K562 (cell line): ENCODE results near the gene GNAQ. TPM values are rescaled to one million over a fixed set of nuclear protein-coding genes. Genes with fewer than 3 reads are reported as not detected.
A peak's percentile ranks its signal among the peaks of the same experiment; 100 is the strongest.

ENCODE experiments used
- DACH1 ChIP-seq: fragments of 450-650 bp; IDR thresholded peaks from 2 replicates; pipeline ENCODE4 v1.6.1; 2018; ENCODE audit not compliant: partially characterized antibody
- MBD1 ChIP-seq: fragments of 250-450 bp; sonication (Bioruptor Pico); IDR thresholded peaks from 2 replicates; pipeline ENCODE4 v1.8.0; 2022; ENCODE audit warnings: inconsistent platforms
- MGA ChIP-seq: fragments of 450-650 bp; IDR thresholded peaks from 2 replicates; pipeline ENCODE4 v1.6.1; 2016; ENCODE audit warnings: mild to moderate bottlenecking, moderate library complexity
- REST ChIP-seq, 2 experiments: fragments of 450-650 bp; formaldehyde crosslinking in 1 of 2; IDR thresholded peaks; 2 replicates each; pipeline versions ENCODE4 v1.4.0 to v1.6.1; 2014 to 2020; ENCODE audit warnings: mild to moderate bottlenecking in 2 of 2, borderline replicate concordance in 1 of 2, low read depth in 1 of 2
- RHOXF2B ChIP-seq: fragments of 250-450 bp; sonication (Bioruptor Pico); conservative IDR thresholded peaks from 2 replicates; pipeline ENCODE4 v1.5.1; 2021
- TSC22D4 ChIP-seq: fragments of 450-650 bp; IDR thresholded peaks from 2 replicates; pipeline ENCODE4 v1.6.1; 2016; ENCODE audit warnings: missing genetic modification characterization, missing biosample characterization, control low read depth
- polyA plus RNA-seq, 8 experiments: library from polyadenylated mRNA; depleted of rRNA in 4 of 8; stranded (reverse) in 5 of 8; unstranded in 3 of 8; fragments of >200 nt; fragmentation: Nextera tagmentation in 2 of 8; fragmentation: Illumina TruSeq in 1 of 8; extraction: Ambion mirVana in 2 of 8; extraction: Trizol in 1 of 8; gene quantifications; 2 replicates each; pipeline versions ENCODE4 v1.2.1 to v1.2.3, GENCODE V29; 2011 to 2014; ENCODE audit warnings: inconsistent platforms in 1 of 8, missing spikeins in 1 of 8
- total RNA-seq, 7 experiments: library from RNA; depleted of rRNA in 6 of 7; stranded (reverse); fragments of >200 nt in 6 of 7; fragmentation: Illumina TruSeq in 2 of 7; extraction: Trizol in 2 of 7; gene quantifications; 2 replicates each; pipeline versions ENCODE4 v1.2.1 to v1.2.3, GENCODE V29; 2011 to 2021; ENCODE audit warnings: low replicate concordance in 1 of 7

The GNAQ gene
- total and polyA plus RNA-seq, 9 of the 15 experiments (the other 6 are each of a cell fraction or from before 2014, with no cell fraction given): 4.8 to 27.9 (median 17.5) TPM

- TF ChIP-seq MGA: no peak
- TF ChIP-seq TSC22D4 (tag): no peak
- TF ChIP-seq REST (IDR thresholded peaks at IDR 0.05; ENCODE audit: borderline replicate concordance): peak; percentile 37; the same call in 1 of the 2 replicates
- no peak for TF ChIP-seq REST (CRISPR knock-in tag; IDR thresholded peaks at IDR 0.05; ENCODE audit: low read depth)
- TF ChIP-seq RHOXF2B (CRISPR knock-in tag): no peak
- no peak for TF ChIP-seq MBD1
- TF ChIP-seq DACH1: no peak
Measured at GRCh38 chr9:78021697-78022096, 9.9 kb downstream of the GNAQ start (continued).
